Endometrium (tissue), 2 donors: ENCODE data around the gene EEFSEC.

Source experiments
- FAIRE-seq: peaks from 2 replicates; lab custom pipeline; 2012; peaks lifted over from hg19 to GRCh38; lab: Jason Lieb, UNC
- donor health status: control.
- donor health status: control.

The EEFSEC gene

GRCh38 chr3:128448491-128448890 is 295.2 kb downstream of the EEFSEC start:
- FAIRE-seq: no peak

GRCh38 chr3:128449111-128449638 is 295.9 kb downstream of the EEFSEC start:
- no peak for FAIRE-seq

GRCh38 chr3:128452120-128452519 is 298.8 kb downstream of the EEFSEC start:
- FAIRE-seq: no peak

- no peak for FAIRE-seq
Measured at GRCh38 chr3:128452678-128453275, 299.5 kb downstream of the EEFSEC start.

GRCh38 chr3:128453501-128454309 is 300.4 kb downstream of the EEFSEC start:
- no peak for FAIRE-seq

- no peak for FAIRE-seq
Measured at GRCh38 chr3:128454310-128454618, 301.0 kb downstream of the EEFSEC start.

GRCh38 chr3:128455116-128455515 is 301.8 kb downstream of the EEFSEC start:
- FAIRE-seq: no peak

- no peak for FAIRE-seq
Measured at GRCh38 chr3:128455786-128456748, 302.8 kb downstream of the EEFSEC start.

- FAIRE-seq: no peak
Measured at GRCh38 chr3:128456776-128457715, 303.8 kb downstream of the EEFSEC start.

- no peak for FAIRE-seq
Measured at GRCh38 chr3:128457937-128458336, 304.7 kb downstream of the EEFSEC start.
